Measurements from ENCODE around the gene SPACA6.

SPACA6 gene

GRCh38 chr19:51692468-51692867 lies 662 bp upstream of the SPACA6 start:
- H3K4me3 ChIP-seq (ENCODE audit: control insufficient read depth, low read depth, low read length) = peak overlapping the region; percentile 92

GRCh38 chr19:51693819-51694218 lies 689 bp downstream of the SPACA6 start:
- no peak for DNase-seq (ENCODE audit: low read depth)
- no peak overlapping the region for H3K4me3 ChIP-seq (ENCODE audit: control insufficient read depth, low read depth, low read length)
- TF ChIP-seq CTCF (IDR thresholded peaks at IDR 0.05; ENCODE audit: control insufficient read depth, insufficient read depth, low read depth, low read length, missing control alignments) = no peak

More at GRCh38 chr19:51692468-51692867, 662 bp upstream of the SPACA6 start:
- no peak for DNase-seq (ENCODE audit: low read depth)
- no peak for TF ChIP-seq CTCF (IDR thresholded peaks at IDR 0.05; ENCODE audit: control insufficient read depth, insufficient read depth, low read depth, low read length, missing control alignments)

- DNase-seq (ENCODE audit: low read depth) = no peak
- no peak for TF ChIP-seq CTCF (IDR thresholded peaks at IDR 0.05; ENCODE audit: control insufficient read depth, insufficient read depth, low read depth, low read length, missing control alignments)
- H3K4me3 ChIP-seq (ENCODE audit: control insufficient read depth, low read depth, low read length) = no peak overlapping the region
Observed at GRCh38 chr19:51694318-51695085, 1.4 kb downstream of the SPACA6 start.

GRCh38 chr19:51695088-51695487 lies 2.0 kb downstream of the SPACA6 start:
- no peak for DNase-seq (ENCODE audit: low read depth)
- H3K4me3 ChIP-seq (ENCODE audit: control insufficient read depth, low read depth, low read length) = no peak overlapping the region
- no peak for TF ChIP-seq CTCF (IDR thresholded peaks at IDR 0.05; ENCODE audit: control insufficient read depth, insufficient read depth, low read depth, low read length, missing control alignments)

- no peak for DNase-seq (ENCODE audit: low read depth)
- no peak overlapping the region for H3K4me3 ChIP-seq (ENCODE audit: control insufficient read depth, low read depth, low read length)
- TF ChIP-seq CTCF (IDR thresholded peaks at IDR 0.05; ENCODE audit: control insufficient read depth, insufficient read depth, low read depth, low read length, missing control alignments) = no peak
Observed at GRCh38 chr19:51695702-51696315, 2.7 kb downstream of the SPACA6 start.

- TF ChIP-seq CTCF (IDR thresholded peaks at IDR 0.05; ENCODE audit: control insufficient read depth, insufficient read depth, low read depth, low read length, missing control alignments) = no peak
- DNase-seq (ENCODE audit: low read depth) = no peak
Observed at GRCh38 chr19:51696606-51697005, 3.5 kb downstream of the SPACA6 start.

More at GRCh38 chr19:51696606-51697005, 3.5 kb downstream of the SPACA6 start:
- no peak overlapping the region for H3K4me3 ChIP-seq (ENCODE audit: control insufficient read depth, low read depth, low read length)
